HG02884 (cell line): ENCODE results near the gene CD52.

ENCODE experiments used
- ATAC-seq: cut with Tn5 transposase; IDR thresholded peaks from one replicate; pipeline ENCODE4 v1.9.1; 2021; ENCODE audit warnings: mild to moderate bottlenecking, moderate library complexity; ENCODE audit not compliant: unreplicated experiment

The CD52 gene

DNA sequence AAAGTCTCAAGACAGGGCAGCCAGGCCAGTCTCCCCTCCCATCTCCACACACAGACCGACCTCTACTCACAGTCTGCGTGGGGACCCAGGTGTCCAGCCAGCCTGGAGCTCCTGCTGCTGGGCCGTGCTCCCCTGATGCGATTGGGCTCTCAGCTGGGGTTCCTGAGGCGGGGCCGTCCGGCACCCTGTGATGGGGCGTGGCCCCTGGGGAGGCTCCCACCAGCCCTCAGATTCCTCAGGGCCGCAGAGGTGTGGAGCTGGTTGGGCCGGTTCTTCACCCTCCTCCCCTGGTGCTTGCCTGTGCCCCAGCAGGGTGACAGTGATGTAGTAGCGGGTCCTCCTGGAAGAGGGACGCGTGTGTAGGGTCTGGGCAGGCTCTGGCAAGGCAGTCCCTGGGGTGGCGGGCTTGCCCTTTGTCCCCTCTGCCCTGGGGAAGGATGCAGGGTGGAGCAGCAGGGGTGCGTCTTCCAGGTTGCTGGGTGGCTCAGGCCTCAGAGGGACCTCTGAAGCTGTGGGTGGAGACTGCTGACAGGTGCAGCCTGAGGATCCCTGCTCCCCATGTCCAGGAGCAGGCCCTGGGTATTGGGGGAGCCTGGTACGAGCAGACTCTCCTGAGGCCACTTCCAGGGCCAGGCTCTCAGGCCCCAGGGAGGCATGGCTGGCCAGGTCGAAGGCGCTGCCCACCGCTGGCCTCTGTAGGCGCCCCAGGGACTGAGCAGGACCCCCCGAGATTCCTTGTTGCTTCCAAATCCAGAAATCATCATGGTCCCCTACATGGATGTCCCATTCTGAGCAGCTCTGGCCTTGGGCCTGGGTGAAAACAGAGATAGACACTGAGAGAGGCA lies 36.4 kb downstream of the CD52 start, which contains the start of gene CRYBG2:
CRYBG2 (minus strand) TSS at position 155 of the 845 bp plus-strand sequence. CDS start 7,473 bp downstream, outside the sequence.
- no peak for ATAC-seq

GRCh38 chr1:26354972-26355371 lies 37.2 kb downstream of the CD52 start:
- ATAC-seq = no peak

DNA sequence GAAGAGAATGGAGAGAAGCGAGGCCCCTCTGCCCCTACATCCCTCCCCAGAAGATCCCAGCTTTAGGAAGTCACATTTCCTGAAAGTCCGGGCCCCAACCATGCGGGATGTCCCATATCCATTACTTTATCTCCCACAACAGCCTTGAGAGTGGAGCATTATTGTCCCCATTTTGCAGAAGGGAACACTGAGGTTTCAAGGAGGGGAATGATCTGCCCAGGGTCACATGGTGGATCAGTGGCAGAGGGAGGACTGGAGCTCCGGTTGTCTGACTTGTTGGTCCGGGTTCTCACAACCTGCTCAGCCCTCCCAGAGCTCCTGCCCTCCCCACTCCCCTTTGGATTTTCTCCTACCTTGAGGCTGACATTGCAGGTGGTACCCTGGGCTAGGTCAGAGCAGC lies 38.3 kb downstream of the CD52 start:
- ATAC-seq = no peak

GRCh38 chr1:26357121-26357602 lies 39.4 kb downstream of the CD52 start:
- ATAC-seq = no peak

DNA sequence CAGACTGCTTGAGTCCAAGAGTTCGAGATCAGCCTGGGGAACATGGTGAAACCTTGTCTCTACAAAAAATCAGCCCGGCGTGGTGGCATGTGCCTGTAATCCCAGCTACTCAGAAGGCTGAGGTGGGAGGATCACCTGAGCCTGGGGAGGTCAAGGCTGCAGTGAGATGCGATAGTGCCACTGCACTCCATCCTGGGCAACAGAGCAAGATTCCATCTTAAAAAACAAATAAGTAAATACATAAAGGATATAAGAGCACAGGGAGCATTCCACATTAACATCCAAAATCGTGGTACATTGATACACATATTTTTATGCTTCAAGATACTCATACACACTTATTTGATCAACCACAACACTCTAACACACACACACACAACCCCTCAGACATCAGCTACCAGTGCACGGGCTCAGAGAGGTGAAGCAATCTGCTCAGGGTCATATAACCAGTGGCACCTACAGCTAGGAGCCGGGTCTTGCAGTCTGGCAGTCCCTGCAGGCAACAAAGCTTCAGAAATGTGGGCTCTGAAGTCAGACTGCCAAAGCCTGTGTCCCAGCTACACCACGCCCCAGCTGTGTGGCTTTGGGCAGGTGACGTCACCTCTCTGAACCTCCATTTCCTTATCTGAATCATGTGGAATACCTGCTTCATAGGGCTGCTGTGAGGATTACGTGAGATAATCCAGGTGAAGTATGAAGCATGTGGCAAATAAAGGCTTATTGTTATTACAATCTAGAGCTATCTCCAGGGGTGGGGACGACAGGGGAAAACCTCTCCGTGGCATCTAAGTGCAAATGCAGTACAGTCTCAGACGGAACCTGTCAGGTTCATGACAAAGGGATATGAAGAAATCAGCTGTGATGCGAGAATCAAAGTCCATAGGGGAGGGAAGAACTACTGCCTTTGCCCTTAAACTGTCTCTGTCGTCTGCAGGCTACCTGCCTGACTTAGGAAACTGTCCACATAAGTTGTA lies 40.9 kb downstream of the CD52 start:
- no peak for ATAC-seq

DNA sequence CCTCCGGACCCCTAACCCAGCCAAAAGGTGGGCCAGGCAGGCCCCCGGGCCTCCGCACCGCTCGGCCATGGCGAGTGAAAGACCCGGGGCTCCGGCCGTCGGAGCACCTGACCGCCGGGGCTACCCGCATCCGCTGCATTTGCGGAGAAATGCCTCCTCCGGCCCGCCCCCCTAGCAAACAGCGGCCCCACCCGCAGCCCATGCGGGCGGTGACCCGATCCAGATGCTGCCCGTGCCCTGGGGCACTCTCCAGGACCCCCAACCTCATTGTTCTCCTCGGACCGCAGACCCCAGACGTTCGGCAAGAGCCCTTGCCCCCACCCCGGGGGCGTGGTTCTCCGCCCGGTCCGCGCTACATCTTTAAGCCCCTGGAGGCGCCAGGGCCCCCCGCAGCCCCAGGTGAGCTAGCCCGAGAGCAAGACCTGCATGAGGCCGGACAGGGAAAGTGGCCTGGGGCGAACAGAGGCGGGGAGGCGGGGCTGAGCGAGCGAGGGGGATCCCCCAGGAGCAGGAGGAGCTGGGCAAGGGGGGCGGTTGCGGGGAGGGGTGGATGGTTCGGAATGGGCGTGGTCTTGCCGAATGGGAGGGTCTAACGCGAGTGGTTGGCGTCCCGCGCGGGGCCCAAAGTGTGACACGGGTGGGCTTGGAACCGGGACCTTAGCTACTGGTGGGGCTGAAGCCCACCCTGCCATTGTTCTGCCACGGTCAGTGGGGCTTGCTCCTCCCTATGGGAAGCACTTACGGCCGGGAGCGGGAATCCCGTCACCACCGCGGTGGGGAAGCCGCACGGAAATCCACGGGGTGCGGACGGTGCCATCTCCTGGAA lies 42.4 kb downstream of the CD52 start:
- no peak for ATAC-seq

DNA sequence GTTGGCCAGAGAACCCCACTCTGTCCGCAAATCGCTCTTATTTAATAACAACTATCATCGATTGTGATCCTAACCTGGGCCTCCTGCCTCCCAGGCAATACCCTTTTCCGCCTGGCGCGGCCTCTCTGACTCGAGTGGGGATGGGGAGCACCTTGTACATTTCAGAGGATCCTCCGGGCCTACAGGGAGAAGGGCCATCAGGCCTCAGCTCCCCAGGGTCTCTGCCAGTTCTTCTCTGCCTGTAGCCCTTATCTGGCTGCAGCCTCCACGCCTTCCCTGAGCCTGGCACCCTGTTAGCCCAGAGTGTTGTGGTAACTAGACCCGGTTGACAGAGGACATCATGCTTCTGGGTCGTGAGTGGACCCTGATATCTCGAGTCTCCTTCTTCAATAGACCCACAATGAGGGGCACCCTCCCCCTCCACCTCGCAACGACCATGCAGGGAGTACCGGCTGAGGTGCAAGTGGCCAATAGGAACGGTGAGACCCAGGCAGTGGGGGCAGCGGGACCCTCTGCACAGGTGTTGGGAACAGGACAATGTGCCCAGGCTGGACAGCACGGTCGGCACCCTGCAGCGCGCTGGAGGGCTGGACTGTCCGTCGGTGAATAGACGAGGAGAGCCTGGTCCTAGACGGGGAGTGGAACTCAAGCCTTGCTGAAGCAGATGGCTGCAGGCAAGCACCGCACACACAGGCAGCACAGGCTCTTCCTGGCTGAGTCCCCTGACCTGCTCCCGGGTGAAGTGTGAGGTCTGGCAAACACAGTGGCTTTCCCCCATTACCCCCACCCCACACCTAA lies 43.2 kb downstream of the CD52 start:
- no peak for ATAC-seq

GRCh38 chr1:26361605-26362122 lies 43.9 kb downstream of the CD52 start:
- no peak for ATAC-seq

DNA sequence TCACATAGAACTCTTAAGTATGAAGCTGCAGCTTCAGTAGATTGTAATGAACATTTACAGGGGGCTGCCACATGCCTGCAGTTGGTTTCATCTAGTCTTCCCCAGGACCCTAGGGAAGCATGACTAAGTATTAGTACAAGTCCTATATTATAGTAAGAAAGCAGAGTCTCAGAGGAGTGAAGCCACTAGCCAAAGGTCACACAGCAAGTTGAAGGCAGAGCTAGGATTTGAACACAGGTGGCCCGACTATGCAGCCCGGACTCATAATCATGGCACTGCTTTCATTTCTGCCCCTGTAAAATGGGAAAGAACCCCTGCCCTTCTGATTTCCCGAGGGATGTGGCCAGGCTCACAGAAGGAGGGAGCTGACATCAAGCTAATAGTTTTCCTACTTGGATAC lies 44.6 kb downstream of the CD52 start:
- no peak for ATAC-seq

DNA sequence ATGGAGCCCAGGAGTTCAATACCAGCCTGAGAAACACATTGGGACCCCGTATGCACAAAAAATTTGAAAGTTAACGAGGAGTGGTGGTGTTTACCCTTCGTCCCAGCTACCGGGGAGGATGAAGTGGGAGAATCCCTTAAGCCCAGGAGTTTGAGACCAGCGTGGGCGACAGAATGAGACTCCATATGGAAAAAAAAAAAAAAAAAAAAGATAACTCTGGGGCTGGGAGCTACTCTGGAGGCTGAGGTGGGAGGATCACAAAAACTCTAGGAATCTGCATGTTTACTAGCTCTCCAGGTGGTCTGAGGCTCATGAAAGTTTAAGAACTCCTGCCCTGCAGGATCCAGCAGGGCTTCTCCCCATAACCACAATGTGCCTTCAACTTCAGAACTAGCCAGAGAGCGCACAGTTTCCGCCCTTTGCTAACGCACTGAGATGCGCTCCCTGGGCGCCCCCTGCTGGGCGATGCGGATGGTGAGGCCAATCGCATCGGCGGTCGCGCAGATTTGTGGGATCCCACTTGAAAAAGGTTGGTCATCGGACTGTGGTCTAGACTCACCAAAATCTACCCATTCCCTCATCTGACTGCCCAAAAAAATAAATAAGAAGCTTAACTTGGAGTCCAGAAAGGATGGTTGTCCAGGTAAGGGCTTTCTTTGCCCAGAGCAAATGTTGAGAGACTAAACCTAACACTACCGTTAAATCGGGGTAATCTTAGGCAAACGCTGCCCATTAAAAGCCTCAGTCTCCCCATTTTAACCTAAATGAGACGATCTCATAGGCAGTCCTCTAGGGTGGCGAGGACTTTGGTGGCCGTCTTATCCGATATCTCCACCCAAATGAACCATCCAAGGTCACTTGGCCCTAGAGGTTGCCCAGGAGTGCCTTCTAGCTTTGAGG lies 46.0 kb downstream of the CD52 start:
- ATAC-seq = no peak

- ATAC-seq = no peak
Observed at GRCh38 chr1:26364956-26365355, 47.2 kb downstream of the CD52 start.

DNA sequence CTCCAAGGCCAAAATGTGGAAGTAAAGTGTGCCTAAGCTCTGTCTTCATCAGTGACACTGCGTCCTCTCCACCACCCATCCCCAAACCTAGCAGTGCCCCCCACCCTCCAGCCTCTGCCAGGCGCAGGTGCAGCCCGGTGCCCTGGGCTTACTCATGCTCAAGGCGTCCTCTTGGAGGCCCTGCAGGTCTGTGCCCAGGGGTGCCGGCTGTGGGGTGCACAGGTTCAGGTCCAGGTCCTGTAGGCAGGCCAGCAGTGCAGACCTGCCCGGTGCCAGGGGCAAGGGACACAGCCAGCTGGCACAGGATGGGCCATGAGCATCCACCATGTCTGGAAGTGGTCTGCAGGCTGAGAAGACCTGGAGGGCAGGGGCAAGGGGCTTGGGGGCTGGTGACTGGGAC lies 49.7 kb downstream of the CD52 start:
- ATAC-seq = no peak

- ATAC-seq = no peak
Observed at GRCh38 chr1:26368006-26368405, 50.2 kb downstream of the CD52 start.

DNA sequence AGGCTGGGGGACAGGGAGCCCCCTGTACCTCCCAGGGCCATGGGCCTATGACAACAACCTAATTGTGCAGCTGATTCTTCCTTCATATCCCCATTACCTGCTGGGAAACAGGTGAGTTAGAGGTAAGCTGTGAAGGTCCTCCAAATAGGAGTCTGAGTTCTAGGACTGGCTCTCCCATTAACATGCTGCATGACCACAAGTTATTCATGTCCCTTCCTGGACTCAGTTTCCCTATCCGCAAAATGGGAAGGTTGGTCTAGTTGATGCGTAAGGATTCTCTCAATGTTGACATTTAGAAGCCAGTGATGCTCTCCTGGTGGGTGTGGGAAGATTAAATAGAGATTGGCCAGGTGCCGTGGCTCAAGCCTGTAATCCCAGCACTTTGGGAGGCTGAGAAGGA lies 50.7 kb downstream of the CD52 start:
- no peak for ATAC-seq
